HL-60 (cell line): Measurements from ENCODE around the gene ANKDD1A.

Experiments
- CTCF ChIP-seq: IDR thresholded peaks from one replicate; pipeline ENCODE4 v1.5.1; 2011; ENCODE audit warnings: low read length, control low read depth, inconsistent platforms; ENCODE audit not compliant: insufficient read depth
- GABPA ChIP-seq: IDR thresholded peaks from 2 replicates; pipeline ENCODE4 v1.6.1; 2012; ENCODE audit warnings: low read depth
- POLR2AphosphoS5 ChIP-seq: IDR thresholded peaks from 2 replicates; pipeline ENCODE4 v1.6.1; 2012; ENCODE audit warnings: low read depth
- REST ChIP-seq: IDR thresholded peaks from 2 replicates; pipeline ENCODE4 v1.6.1; 2012; ENCODE audit warnings: low read depth; ENCODE audit not compliant: insufficient replicate concordance
- SPI1 ChIP-seq: IDR thresholded peaks from 2 replicates; pipeline ENCODE4 v1.6.1; 2012; ENCODE audit warnings: low read depth, mild to moderate bottlenecking, borderline replicate concordance

GRCh38 chr15:64987136-64987535 lies 75.4 kb downstream of the ANKDD1A start:
- TF ChIP-seq POLR2AphosphoS5 (no peak), CTCF (no peak), REST (no peak), SPI1 (no peak), GABPA (no peak)
